ENCODE measurements around the gene PLCB1.

The PLCB1 gene

DNA sequence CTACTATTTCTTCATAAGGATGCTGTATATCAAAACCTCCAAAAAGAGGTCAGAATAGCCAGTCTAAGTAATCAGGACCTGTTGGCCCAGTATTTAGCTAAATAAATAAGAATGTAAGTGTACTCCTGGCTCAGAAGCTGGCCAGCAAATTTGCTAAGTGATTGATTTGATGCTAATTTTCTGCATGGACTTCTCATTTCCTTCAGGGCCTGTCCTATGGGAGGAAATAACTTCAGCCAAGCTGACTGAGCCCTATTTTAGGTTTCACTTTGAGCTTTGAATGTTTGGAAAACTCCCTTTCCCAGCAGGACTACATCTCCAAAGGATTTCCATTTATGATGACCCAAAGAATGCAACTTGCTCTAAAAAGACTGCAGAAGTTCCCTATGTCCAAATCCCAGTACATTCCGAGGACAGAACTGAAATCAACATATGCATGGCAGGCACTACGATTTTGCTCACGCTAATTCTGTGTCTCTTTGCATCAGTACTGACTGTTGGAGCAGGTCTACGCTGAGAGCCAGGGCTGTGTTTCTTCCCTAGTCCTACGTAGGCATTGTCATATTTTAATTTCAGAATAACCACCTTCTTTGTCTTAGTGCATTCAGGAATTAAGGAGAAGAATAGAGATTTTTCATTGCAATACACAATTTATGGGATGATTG is 495.4 kb downstream of the PLCB1 start:
- no peaks in the 10 kb centered on the region for H3K4me1 ChIP-seq (ENCODE audit: control insufficient read depth in 1 of 2, insufficient read depth in 2 of 2, low read length in 2 of 2)
- no peak overlapping the region for H2BK12ac ChIP-seq (ENCODE audit: low read length)
- no peak overlapping the region for H3K23ac ChIP-seq (ENCODE audit: low read length)
- H3K14ac ChIP-seq (ENCODE audit: low read length), result no peak overlapping the region
- no peak overlapping the region for H4K8ac ChIP-seq (ENCODE audit: low read depth, low read length)
- no peak for DNase-seq
- no peaks in the 10 kb centered on the region for H3K79me1 ChIP-seq (ENCODE audit: low read length)
- H4K91ac ChIP-seq (ENCODE audit: low read depth, low read length), result no peak overlapping the region
- no peaks in the 10 kb centered on the region for H3K9me3 ChIP-seq (ENCODE audit: insufficient read depth, low read depth, low read length)
- no peaks in the 10 kb centered on the region for H3K27me3 ChIP-seq (ENCODE audit: insufficient read depth, low read length)
- WGBS (ENCODE audit: extremely low coverage, insufficient coverage, insufficient read length), result no CpG with 5 or more reads among the region's 5 CpGs
- H3K79me2 ChIP-seq (ENCODE audit: control insufficient read depth, insufficient read depth, low read length, poor library complexity), result no peaks in the 10 kb centered on the region
- no peak overlapping the region for H3K4me2 ChIP-seq (ENCODE audit: low read length)
- no peak overlapping the region for H3K4me3 ChIP-seq (ENCODE audit: low read depth, low read length)
- no peak overlapping the region for H4K12ac ChIP-seq (ENCODE audit: low read depth, low read length)
- H3K18ac ChIP-seq (ENCODE audit: low read length), result no peak overlapping the region
- no peak overlapping the region for H3K27ac ChIP-seq (ENCODE audit: low read depth, low read length)
- H3K4ac ChIP-seq (ENCODE audit: low read depth, low read length), result no peak overlapping the region
- H2AK5ac ChIP-seq (ENCODE audit: low read length), result no peak overlapping the region
- H2AFZ ChIP-seq (ENCODE audit: insufficient read depth, low read length, poor library complexity), result no peak overlapping the region
- no peak overlapping the region for H2BK5ac ChIP-seq (ENCODE audit: low read depth, low read length, poor library complexity)
- no peak overlapping the region for H2BK120ac ChIP-seq (ENCODE audit: insufficient read depth, low read length, poor library complexity)
- H3K36me3 ChIP-seq (ENCODE audit: control insufficient read depth in 1 of 2, insufficient read depth in 2 of 2, low read length in 2 of 2), result no peaks in the 10 kb centered on the region
- no peak overlapping the region for H3K9ac ChIP-seq (ENCODE audit: low read length)

DNA sequence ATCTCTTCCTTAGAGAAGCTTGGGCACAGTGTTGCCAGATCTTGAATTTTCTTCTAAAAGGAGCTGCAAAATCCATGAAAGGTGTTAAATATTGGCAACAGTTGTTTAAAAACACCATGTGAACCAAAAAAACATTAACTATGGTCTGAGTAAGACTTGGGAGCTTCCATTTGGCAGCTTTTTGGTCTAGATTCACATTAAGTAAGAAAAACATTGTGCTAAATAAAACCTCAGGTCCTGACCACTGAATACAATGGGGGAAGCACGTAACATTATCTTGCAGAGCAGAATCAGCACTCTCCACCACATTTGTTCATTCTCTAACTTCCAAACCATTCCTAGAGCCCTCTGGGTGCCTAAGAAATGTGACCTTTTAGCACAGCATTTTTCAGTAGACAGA is 499.2 kb downstream of the PLCB1 start:
- Histone ChIP-seq H3K9me3 (ENCODE audit: insufficient read depth, low read depth, low read length) (no peaks in the 10 kb centered on the region), H3K18ac (ENCODE audit: low read length) (no peak overlapping the region), H3K36me3 (ENCODE audit: control insufficient read depth in 1 of 2, insufficient read depth in 2 of 2, low read length in 2 of 2) (no peaks in the 10 kb centered on the region), H2AFZ (ENCODE audit: insufficient read depth, low read length, poor library complexity) (no peak overlapping the region), H3K4me3 (ENCODE audit: low read depth, low read length) (no peak overlapping the region), H3K14ac (ENCODE audit: low read length) (no peak overlapping the region), H3K9ac (ENCODE audit: low read length) (no peak overlapping the region), H3K23ac (ENCODE audit: low read length) (no peak overlapping the region), H2BK120ac (ENCODE audit: insufficient read depth, low read length, poor library complexity) (no peak overlapping the region), H2BK12ac (ENCODE audit: low read length) (no peak overlapping the region), H4K8ac (ENCODE audit: low read depth, low read length) (no peak overlapping the region), H3K4me1 (ENCODE audit: control insufficient read depth in 1 of 2, insufficient read depth in 2 of 2, low read length in 2 of 2) (no peaks in the 10 kb centered on the region), H3K27ac (ENCODE audit: low read depth, low read length) (no peak overlapping the region), H4K91ac (ENCODE audit: low read depth, low read length) (no peak overlapping the region), H3K27me3 (ENCODE audit: insufficient read depth, low read length) (no peaks in the 10 kb centered on the region), H2BK5ac (ENCODE audit: low read depth, low read length, poor library complexity) (no peak overlapping the region), H3K79me1 (ENCODE audit: low read length) (no peaks in the 10 kb centered on the region), H3K79me2 (ENCODE audit: control insufficient read depth, insufficient read depth, low read length, poor library complexity) (no peaks in the 10 kb centered on the region), H3K4ac (ENCODE audit: low read depth, low read length) (no peak overlapping the region), H3K4me2 (ENCODE audit: low read length) (no peak overlapping the region), H4K12ac (ENCODE audit: low read depth, low read length) (no peak overlapping the region), H2AK5ac (ENCODE audit: low read length) (no peak overlapping the region)
- no peak for DNase-seq
- WGBS (ENCODE audit: extremely low coverage, insufficient coverage, insufficient read length), result no CpG with 5 or more reads among the region's 1 CpG

DNA sequence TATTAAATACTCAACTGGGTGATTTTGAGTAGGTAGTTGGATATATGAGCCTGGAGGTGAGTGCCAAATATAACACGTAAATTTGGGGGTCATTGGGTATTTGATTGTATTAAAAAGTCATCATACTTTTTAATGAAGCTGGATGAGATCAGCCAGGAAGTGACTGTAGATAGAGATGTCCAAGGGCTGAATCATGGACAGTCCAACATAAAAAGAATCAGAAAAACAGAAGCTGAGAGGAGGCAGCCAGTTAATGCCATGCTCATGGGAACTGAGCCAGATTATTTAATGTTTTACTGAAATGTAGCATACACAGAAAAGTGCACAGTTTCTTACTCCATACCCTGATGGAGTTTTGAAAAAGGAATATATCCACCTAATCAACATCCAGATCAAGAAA is 501.3 kb downstream of the PLCB1 start:
- Histone ChIP-seq H3K79me1 (ENCODE audit: low read length) (no peaks in the 10 kb centered on the region), H3K23ac (ENCODE audit: low read length) (no peak overlapping the region), H3K4me1 (ENCODE audit: control insufficient read depth in 1 of 2, insufficient read depth in 2 of 2, low read length in 2 of 2) (no peaks in the 10 kb centered on the region), H2AFZ (ENCODE audit: insufficient read depth, low read length, poor library complexity) (no peak overlapping the region), H3K18ac (ENCODE audit: low read length) (no peak overlapping the region), H4K12ac (ENCODE audit: low read depth, low read length) (no peak overlapping the region), H3K27ac (ENCODE audit: low read depth, low read length) (no peak overlapping the region), H2BK5ac (ENCODE audit: low read depth, low read length, poor library complexity) (no peak overlapping the region), H2AK5ac (ENCODE audit: low read length) (no peak overlapping the region), H2BK120ac (ENCODE audit: insufficient read depth, low read length, poor library complexity) (no peak overlapping the region), H3K9ac (ENCODE audit: low read length) (no peak overlapping the region), H4K91ac (ENCODE audit: low read depth, low read length) (no peak overlapping the region), H3K4me3 (ENCODE audit: low read depth, low read length) (no peak overlapping the region), H3K14ac (ENCODE audit: low read length) (no peak overlapping the region), H3K4me2 (ENCODE audit: low read length) (no peak overlapping the region), H4K8ac (ENCODE audit: low read depth, low read length) (no peak overlapping the region), H3K36me3 (ENCODE audit: control insufficient read depth in 1 of 2, insufficient read depth in 2 of 2, low read length in 2 of 2) (no peaks in the 10 kb centered on the region), H2BK12ac (ENCODE audit: low read length) (no peak overlapping the region), H3K4ac (ENCODE audit: low read depth, low read length) (no peak overlapping the region), H3K79me2 (ENCODE audit: control insufficient read depth, insufficient read depth, low read length, poor library complexity) (no peaks in the 10 kb centered on the region), H3K9me3 (ENCODE audit: insufficient read depth, low read depth, low read length) (no peaks in the 10 kb centered on the region), H3K27me3 (ENCODE audit: insufficient read depth, low read length) (no peaks in the 10 kb centered on the region)
- no peak for DNase-seq
- no CpG with 5 or more reads among the region's 1 CpG for WGBS (ENCODE audit: extremely low coverage, insufficient coverage, insufficient read length)

DNA sequence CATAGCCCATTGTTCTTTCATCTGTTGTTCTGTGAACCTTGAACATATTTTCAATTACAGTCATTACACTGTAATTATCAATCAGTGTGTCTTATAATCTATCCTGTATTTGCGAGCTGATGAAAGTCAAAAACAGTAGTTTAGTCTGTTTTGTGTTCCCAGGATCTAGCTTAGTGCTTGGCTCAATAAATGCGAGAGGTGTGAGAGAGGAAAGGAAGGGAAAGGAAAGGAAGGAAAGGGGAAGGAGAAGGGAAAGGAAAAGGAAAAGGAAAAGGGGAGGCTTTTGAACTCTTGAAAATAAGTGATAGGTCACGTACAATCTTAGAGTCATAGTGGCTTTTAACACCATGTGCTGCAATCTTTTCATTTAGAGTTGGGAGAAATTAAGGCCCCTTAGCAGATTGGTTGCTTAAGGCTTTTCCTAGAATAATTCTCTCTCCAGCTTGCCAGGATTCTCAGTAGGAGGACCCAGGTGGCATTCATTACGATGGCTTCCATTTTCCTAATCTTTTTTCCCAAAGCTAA is 503.0 kb downstream of the PLCB1 start:
- no peak overlapping the region for H2AFZ ChIP-seq (ENCODE audit: insufficient read depth, low read length, poor library complexity)
- no peak for DNase-seq
- H3K14ac ChIP-seq (ENCODE audit: low read length), result no peak overlapping the region
- no peaks in the 10 kb centered on the region for H3K36me3 ChIP-seq (ENCODE audit: control insufficient read depth in 1 of 2, insufficient read depth in 2 of 2, low read length in 2 of 2)
- no peak overlapping the region for H3K23ac ChIP-seq (ENCODE audit: low read length)
- no peak overlapping the region for H3K4me3 ChIP-seq (ENCODE audit: low read depth, low read length)
- H3K27ac ChIP-seq (ENCODE audit: low read depth, low read length), result no peak overlapping the region
- H2AK5ac ChIP-seq (ENCODE audit: low read length), result no peak overlapping the region
- no peak overlapping the region for H2BK120ac ChIP-seq (ENCODE audit: insufficient read depth, low read length, poor library complexity)
- no peaks in the 10 kb centered on the region for H3K4me1 ChIP-seq (ENCODE audit: control insufficient read depth in 1 of 2, insufficient read depth in 2 of 2, low read length in 2 of 2)
- no peak overlapping the region for H3K4ac ChIP-seq (ENCODE audit: low read depth, low read length)
- H4K91ac ChIP-seq (ENCODE audit: low read depth, low read length), result no peak overlapping the region
- H3K27me3 ChIP-seq (ENCODE audit: insufficient read depth, low read length), result no peaks in the 10 kb centered on the region
- H3K9me3 ChIP-seq (ENCODE audit: insufficient read depth, low read depth, low read length), result no peaks in the 10 kb centered on the region
- no peak overlapping the region for H2BK5ac ChIP-seq (ENCODE audit: low read depth, low read length, poor library complexity)
- no peaks in the 10 kb centered on the region for H3K79me2 ChIP-seq (ENCODE audit: control insufficient read depth, insufficient read depth, low read length, poor library complexity)
- H3K79me1 ChIP-seq (ENCODE audit: low read length), result no peaks in the 10 kb centered on the region
- 100% methylated on average over 1 of the region's 4 CpGs for WGBS (ENCODE audit: extremely low coverage, insufficient coverage, insufficient read length)
- no peak overlapping the region for H4K12ac ChIP-seq (ENCODE audit: low read depth, low read length)
- no peak overlapping the region for H3K4me2 ChIP-seq (ENCODE audit: low read length)
- H3K18ac ChIP-seq (ENCODE audit: low read length), result no peak overlapping the region
- no peak overlapping the region for H3K9ac ChIP-seq (ENCODE audit: low read length)
- H4K8ac ChIP-seq (ENCODE audit: low read depth, low read length), result no peak overlapping the region
- no peak overlapping the region for H2BK12ac ChIP-seq (ENCODE audit: low read length)

Measured in trophoblast cell (in vitro differentiated cells and primary cell).